ENCODE measurements around the gene ZNF213.

Gene ZNF213

GRCh38 chr16:3089717-3090592, 44.9 kb upstream of the ZNF213 start:
- Histone ChIP-seq H3K36me3 (ENCODE audit: insufficient read depth, low read length) (no peaks in the 10 kb centered on the region), H3K9me3 (ENCODE audit: low read depth, low read length) (no peaks in the 10 kb centered on the region), H3K4me3 (no peak overlapping the region), H3K27ac (no peak overlapping the region), H3K9ac (ENCODE audit: insufficient read length) (no peak overlapping the region)
- no peak for TF ChIP-seq EZH2 (IDR thresholded peaks at IDR 0.05)
- no peak for TF ChIP-seq FOXP2 (optimal IDR thresholded peaks at IDR 0.05; ENCODE audit: control extremely low read depth, extremely low read length, insufficient read depth)
- no peak for TF ChIP-seq POLR2AphosphoS5 (IDR thresholded peaks at IDR 0.05; ENCODE audit: borderline replicate concordance, low read depth, low read length)
- DNase-seq (ENCODE audit: low read depth, low spot score) = no peak

- no peak overlapping the region for H3K4me3 ChIP-seq
- H3K36me3 ChIP-seq (ENCODE audit: insufficient read depth, low read length) = no peaks in the 10 kb centered on the region
- TF ChIP-seq FOXP2 (optimal IDR thresholded peaks at IDR 0.05; ENCODE audit: control extremely low read depth, extremely low read length, insufficient read depth) (no peak), EZH2 (IDR thresholded peaks at IDR 0.05) (no peak), POLR2AphosphoS5 (IDR thresholded peaks at IDR 0.05; ENCODE audit: borderline replicate concordance, low read depth, low read length) (no peak)
- H3K9me3 ChIP-seq (ENCODE audit: low read depth, low read length) = no peaks in the 10 kb centered on the region
- H3K9ac ChIP-seq (ENCODE audit: insufficient read length) = no peak overlapping the region
- H3K27ac ChIP-seq = no peak overlapping the region
- DNase-seq (ENCODE audit: low read depth, low spot score) = no peak
Measured at GRCh38 chr16:3091551-3091950, 43.3 kb upstream of the ZNF213 start.

GRCh38 chr16:3092501-3092941, 42.3 kb upstream of the ZNF213 start:
- Histone ChIP-seq H3K27ac (no peak overlapping the region), H3K4me3 (no peak overlapping the region), H3K9me3 (ENCODE audit: low read depth, low read length) (no peaks in the 10 kb centered on the region), H3K9ac (ENCODE audit: insufficient read length) (no peak overlapping the region), H3K36me3 (ENCODE audit: insufficient read depth, low read length) (no peaks in the 10 kb centered on the region)
- no peak for DNase-seq (ENCODE audit: low read depth, low spot score)
- TF ChIP-seq EZH2 (IDR thresholded peaks at IDR 0.05) (no peak), POLR2AphosphoS5 (IDR thresholded peaks at IDR 0.05; ENCODE audit: borderline replicate concordance, low read depth, low read length) (no peak), FOXP2 (optimal IDR thresholded peaks at IDR 0.05; ENCODE audit: control extremely low read depth, extremely low read length, insufficient read depth) (no peak)

GRCh38 chr16:3094289-3095027, 40.4 kb upstream of the ZNF213 start:
- no peak for DNase-seq (ENCODE audit: low read depth, low spot score)
- H3K27ac ChIP-seq = no peak overlapping the region

GRCh38 chr16:3095869-3096268, 39.0 kb upstream of the ZNF213 start:
- no peak overlapping the region for H3K27ac ChIP-seq
- no peaks in the 10 kb centered on the region for H3K9me3 ChIP-seq (ENCODE audit: low read depth, low read length)
- TF ChIP-seq POLR2AphosphoS5 (IDR thresholded peaks at IDR 0.05; ENCODE audit: borderline replicate concordance, low read depth, low read length) (no peak), EZH2 (IDR thresholded peaks at IDR 0.05) (no peak), FOXP2 (optimal IDR thresholded peaks at IDR 0.05; ENCODE audit: control extremely low read depth, extremely low read length, insufficient read depth) (no peak)
- H3K36me3 ChIP-seq (ENCODE audit: insufficient read depth, low read length) = no peaks in the 10 kb centered on the region
- no peak for DNase-seq (ENCODE audit: low read depth, low spot score)
- no peak overlapping the region for H3K9ac ChIP-seq (ENCODE audit: insufficient read length)
- no peak overlapping the region for H3K4me3 ChIP-seq

More at GRCh38 chr16:3094289-3095027, 40.4 kb upstream of the ZNF213 start:
- no peaks in the 10 kb centered on the region for H3K36me3 ChIP-seq (ENCODE audit: insufficient read depth, low read length)
- H3K4me3 ChIP-seq = no peak overlapping the region
- H3K9ac ChIP-seq (ENCODE audit: insufficient read length) = no peak overlapping the region
- no peaks in the 10 kb centered on the region for H3K9me3 ChIP-seq (ENCODE audit: low read depth, low read length)
- no peak for TF ChIP-seq FOXP2 (optimal IDR thresholded peaks at IDR 0.05; ENCODE audit: control extremely low read depth, extremely low read length, insufficient read depth)
- TF ChIP-seq POLR2AphosphoS5 (IDR thresholded peaks at IDR 0.05; ENCODE audit: borderline replicate concordance, low read depth, low read length) = no peak
- TF ChIP-seq EZH2 (IDR thresholded peaks at IDR 0.05) = no peak

- DNase-seq (ENCODE audit: low read depth, low spot score) = no peak
- TF ChIP-seq EZH2 (IDR thresholded peaks at IDR 0.05) (no peak), FOXP2 (optimal IDR thresholded peaks at IDR 0.05; ENCODE audit: control extremely low read depth, extremely low read length, insufficient read depth) (no peak), POLR2AphosphoS5 (IDR thresholded peaks at IDR 0.05; ENCODE audit: borderline replicate concordance, low read depth, low read length) (no peak)
- Histone ChIP-seq H3K9me3 (ENCODE audit: low read depth, low read length) (no peaks in the 10 kb centered on the region), H3K36me3 (ENCODE audit: insufficient read depth, low read length) (no peaks in the 10 kb centered on the region), H3K4me3 (no peak overlapping the region), H3K9ac (ENCODE audit: insufficient read length) (no peak overlapping the region), H3K27ac (no peak overlapping the region)
Measured at GRCh38 chr16:3096362-3096761, 38.5 kb upstream of the ZNF213 start.

GRCh38 chr16:3097266-3097665, 37.6 kb upstream of the ZNF213 start:
- H3K4me3 ChIP-seq = no peak overlapping the region
- TF ChIP-seq FOXP2 (optimal IDR thresholded peaks at IDR 0.05; ENCODE audit: control extremely low read depth, extremely low read length, insufficient read depth) (no peak), POLR2AphosphoS5 (IDR thresholded peaks at IDR 0.05; ENCODE audit: borderline replicate concordance, low read depth, low read length) (no peak), EZH2 (IDR thresholded peaks at IDR 0.05) (no peak)
- no peak for DNase-seq (ENCODE audit: low read depth, low spot score)
- no peak overlapping the region for H3K27ac ChIP-seq
- H3K36me3 ChIP-seq (ENCODE audit: insufficient read depth, low read length) = no peaks in the 10 kb centered on the region
- no peak overlapping the region for H3K9ac ChIP-seq (ENCODE audit: insufficient read length)
- H3K9me3 ChIP-seq (ENCODE audit: low read depth, low read length) = no peaks in the 10 kb centered on the region

Data from SK-N-MC (cell line).